ENCODE results near the gene TMC1.
"Not testable (repeated sequence)": the region's sequence is repeated elsewhere in the genome, so short reads cannot be mapped to it uniquely, and the experiment has no call there.

TMC1 gene

GRCh38 chr9:72526901-72527800 lies 5.7 kb downstream of the TMC1 start:
- DNase-seq (ENCODE audit: low spot score) = peak; percentile 71

GRCh38 chr9:72527801-72528195 lies 6.4 kb downstream of the TMC1 start:
- no peak for DNase-seq (ENCODE audit: low spot score)

- DNase-seq (ENCODE audit: low spot score) = no peak
These were observed 8.1 kb downstream of the TMC1 start for GRCh38 chr9:72529531-72529930.

- DNase-seq (ENCODE audit: low spot score) = no peak
These were observed 11.9 kb downstream of the TMC1 start for GRCh38 chr9:72533322-72533721.

- DNase-seq (ENCODE audit: low spot score) = no peak
These were observed 13.5 kb downstream of the TMC1 start for GRCh38 chr9:72534931-72535330.

- DNase-seq (ENCODE audit: low spot score) = no peak
These were observed 15.7 kb downstream of the TMC1 start for GRCh38 chr9:72537011-72537545.

GRCh38 chr9:72537671-72538070 lies 16.3 kb downstream of the TMC1 start:
- no peak for DNase-seq (ENCODE audit: low spot score)

- DNase-seq (ENCODE audit: low spot score) = no peak
These were observed 17.7 kb downstream of the TMC1 start for GRCh38 chr9:72538921-72539702.

- no peak for DNase-seq (ENCODE audit: low spot score)
These were observed 18.5 kb downstream of the TMC1 start for GRCh38 chr9:72539824-72540347.

- DNase-seq (ENCODE audit: low spot score) = no peak
These were observed 19.0 kb downstream of the TMC1 start for GRCh38 chr9:72540348-72540873.

GRCh38 chr9:72542537-72542833 lies 21.1 kb downstream of the TMC1 start:
- not testable (repeated sequence) for DNase-seq (ENCODE audit: low spot score)

GRCh38 chr9:72542917-72543316 lies 21.5 kb downstream of the TMC1 start:
- DNase-seq (ENCODE audit: low spot score) = no peak

- no peak for DNase-seq (ENCODE audit: low spot score)
These were observed 29.9 kb downstream of the TMC1 start for GRCh38 chr9:72551306-72551705.

- no peak for DNase-seq (ENCODE audit: low spot score)
These were observed 30.9 kb downstream of the TMC1 start for GRCh38 chr9:72552356-72552755.

- DNase-seq (ENCODE audit: low spot score) = no peak
These were observed 32.8 kb downstream of the TMC1 start for GRCh38 chr9:72554221-72554641.

- DNase-seq (ENCODE audit: low spot score) = no peak
These were observed 36.1 kb downstream of the TMC1 start for GRCh38 chr9:72557549-72557948.

GRCh38 chr9:72560086-72560485 lies 38.7 kb downstream of the TMC1 start:
- DNase-seq (ENCODE audit: low spot score) = no peak

GRCh38 chr9:72563806-72564205 lies 42.4 kb downstream of the TMC1 start:
- DNase-seq (ENCODE audit: low spot score) = no peak

- no peak for DNase-seq (ENCODE audit: low spot score)
These were observed 43.3 kb downstream of the TMC1 start for GRCh38 chr9:72564479-72565281.

GRCh38 chr9:72565535-72565934 lies 44.1 kb downstream of the TMC1 start:
- DNase-seq (ENCODE audit: low spot score) = no peak

GRCh38 chr9:72574156-72574810 lies 52.9 kb downstream of the TMC1 start:
- no peak for DNase-seq (ENCODE audit: low spot score)

All from ecto neural progenitor cell (in vitro differentiated cells).